Measurements from ENCODE around the gene TMIGD2. TPM values are rescaled to one million over a fixed set of nuclear protein-coding genes. Genes with fewer than 3 reads are reported as not detected.

The TMIGD2 gene
- polyA plus RNA-seq, 2 donors = 0.31 to 0.47 TPM

DNA sequence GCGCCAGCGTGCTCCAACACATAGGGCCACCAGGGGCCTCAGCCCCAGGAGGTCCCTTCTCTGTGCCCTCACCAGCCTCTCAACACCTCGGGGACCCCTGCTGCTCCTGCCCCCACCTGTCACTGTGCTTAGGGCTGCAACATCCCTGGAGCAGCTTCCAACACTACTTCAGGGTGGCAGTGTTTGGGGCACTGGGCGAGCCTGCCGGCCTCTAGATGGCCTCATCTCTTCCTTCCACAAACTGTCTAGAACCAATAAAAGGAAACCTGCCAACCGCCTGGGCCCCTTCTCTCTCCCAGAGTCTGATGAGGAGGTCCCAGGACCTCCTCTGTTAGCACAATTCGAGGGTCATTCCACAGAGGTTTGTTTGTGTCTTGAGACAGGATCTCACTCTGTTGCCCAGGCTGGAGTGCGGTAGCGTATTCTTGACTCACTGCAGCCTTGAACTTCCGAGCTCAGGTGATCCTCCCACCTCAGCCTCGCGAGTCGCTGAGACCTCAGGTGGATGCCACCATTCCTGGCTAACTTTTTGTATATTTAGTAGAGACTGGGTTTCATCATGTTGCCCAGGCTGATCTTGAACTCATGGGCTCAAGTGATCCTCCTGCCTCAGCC lies 33.3 kb downstream of the TMIGD2 start:
- Histone ChIP-seq H3K9me3 (ENCODE audit: control insufficient read depth in 2 of 2, insufficient read depth in 1 of 2, low read depth in 1 of 2, low read length in 1 of 2) (peaks cover 0 to 4% of the 10 kb centered on the region in 2 donors), H3K4me3 (ENCODE audit: low read depth in 1 of 2, low read length in 2 of 2) (no peak overlapping the region), H3K4me1 (ENCODE audit: control insufficient read depth in 2 of 2, insufficient read depth in 2 of 2, low read length in 1 of 2) (no peaks in the 10 kb centered on the region), H3K27me3 (ENCODE audit: control insufficient read depth in 1 of 2, insufficient read depth in 2 of 2, low read length in 2 of 2) (no peaks in the 10 kb centered on the region), H3K27ac (ENCODE audit: low read depth in 2 of 2, low read length in 1 of 2) (no peak overlapping the region), H3K36me3 (ENCODE audit: control insufficient read depth in 2 of 2, insufficient read depth in 2 of 2, low read length in 1 of 2) (peaks cover 8 to 26% of the 10 kb centered on the region in 2 donors)
- 89 to 91% methylated on average over 13 of the region's 13 CpGs for WGBS, 2 donors

DNA sequence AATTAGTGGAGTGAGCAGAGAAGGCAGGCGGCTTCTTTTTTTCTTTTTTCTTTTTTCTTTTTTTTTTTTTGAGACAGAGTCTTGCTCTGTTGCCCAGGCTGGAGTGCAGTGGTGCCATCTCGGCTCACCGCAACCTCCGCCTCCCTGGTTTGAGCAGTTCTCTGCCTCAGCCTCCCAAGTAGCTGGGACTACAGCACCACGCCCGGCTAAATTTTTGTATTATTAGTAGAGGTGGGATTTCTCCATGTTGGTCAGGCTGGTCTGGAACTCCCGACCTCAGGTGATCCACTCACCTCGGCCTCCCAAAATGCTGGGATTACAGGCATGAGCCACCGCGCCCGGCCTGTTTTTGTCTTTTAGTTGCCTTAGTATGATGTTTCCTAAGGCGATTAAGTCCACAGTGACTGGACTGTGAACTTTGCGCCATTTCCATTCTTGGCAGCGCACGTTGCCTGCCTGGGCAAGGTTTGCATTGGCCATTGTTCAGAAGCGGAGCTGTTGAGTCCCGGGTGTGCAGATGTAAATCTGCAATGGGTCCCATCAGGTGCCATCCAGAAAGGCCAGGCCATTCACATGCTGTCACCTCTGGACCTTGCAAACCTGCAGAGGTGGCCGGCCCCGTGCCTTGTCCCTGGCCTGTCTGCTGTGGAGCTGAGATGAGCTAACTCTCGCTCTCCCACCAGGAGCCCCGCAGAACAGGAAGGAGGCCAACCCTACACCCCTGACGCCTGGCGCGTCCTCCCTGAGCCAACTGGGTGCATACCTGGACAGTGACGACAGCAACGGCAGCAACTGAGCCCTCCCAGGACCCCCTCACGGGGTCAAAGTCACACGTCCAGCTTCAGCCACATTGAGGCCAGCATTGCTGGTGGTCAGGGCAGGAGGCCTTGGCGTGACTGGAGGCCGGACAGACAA lies 34.0 kb downstream of the TMIGD2 start:
- H3K36me3 ChIP-seq (ENCODE audit: control insufficient read depth in 2 of 2, insufficient read depth in 2 of 2, low read length in 1 of 2) = peaks cover 8 to 30% of the 10 kb centered on the region in 2 donors
- 83 to 90% methylated on average over 30 of the region's 30 CpGs for WGBS, 2 donors
- H3K27me3 ChIP-seq (ENCODE audit: control insufficient read depth in 1 of 2, insufficient read depth in 2 of 2, low read length in 2 of 2) = no peaks in the 10 kb centered on the region
- no peaks in the 10 kb centered on the region for H3K4me1 ChIP-seq (ENCODE audit: control insufficient read depth in 2 of 2, insufficient read depth in 2 of 2, low read length in 1 of 2)
- no peak overlapping the region for H3K4me3 ChIP-seq (ENCODE audit: low read depth in 1 of 2, low read length in 2 of 2)
- no peak overlapping the region for H3K27ac ChIP-seq (ENCODE audit: low read depth in 2 of 2, low read length in 1 of 2)
- H3K9me3 ChIP-seq (ENCODE audit: control insufficient read depth in 2 of 2, insufficient read depth in 1 of 2, low read depth in 1 of 2, low read length in 1 of 2) = peaks cover 0 to 4% of the 10 kb centered on the region in 2 donors

DNA sequence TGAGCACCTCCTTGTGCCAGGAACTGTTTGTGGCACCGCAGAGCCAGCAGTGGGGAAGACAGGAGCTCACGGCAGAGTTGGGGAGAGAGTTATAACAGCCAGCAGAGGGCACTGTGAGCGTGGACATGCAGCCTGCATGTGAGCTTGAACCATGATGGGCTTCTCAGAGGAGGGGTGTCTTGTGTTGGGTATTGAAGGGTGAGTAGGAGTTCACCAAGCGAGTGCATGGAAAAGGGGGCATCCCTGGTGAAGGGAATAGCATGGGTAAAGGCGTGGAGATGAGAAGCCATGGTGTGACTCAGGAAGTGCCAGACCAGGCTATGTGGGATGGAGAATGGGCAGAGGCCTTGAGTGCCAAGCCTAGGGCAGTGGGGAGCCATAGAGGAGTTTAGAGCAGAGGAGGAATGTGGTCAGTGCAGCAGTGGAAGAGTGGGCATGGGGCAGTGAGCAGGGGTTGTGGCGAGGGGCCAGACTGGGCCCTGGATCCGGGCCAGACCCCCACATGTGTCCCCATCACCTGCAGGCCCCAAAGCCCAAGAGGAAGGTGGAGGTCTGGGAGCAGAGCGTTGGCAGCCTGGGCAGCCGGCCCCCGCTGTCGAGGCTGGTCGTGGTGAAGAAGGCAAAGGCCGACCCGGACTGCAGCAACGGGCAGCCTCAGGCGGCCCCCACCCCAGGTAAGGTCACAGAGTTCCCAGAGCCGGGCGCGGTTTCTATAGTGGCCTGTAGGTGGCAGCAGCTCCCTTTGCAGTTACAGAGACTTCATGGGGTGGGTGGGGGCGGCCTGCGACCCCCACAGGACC lies 34.9 kb downstream of the TMIGD2 start:
- H3K36me3 ChIP-seq (ENCODE audit: control insufficient read depth in 2 of 2, insufficient read depth in 2 of 2, low read length in 1 of 2) = peaks cover 8 to 34% of the 10 kb centered on the region in 2 donors
- WGBS, 2 donors = 42 to 44% methylated on average over 21 of the region's 21 CpGs
- no peak overlapping the region for H3K4me3 ChIP-seq (ENCODE audit: low read depth in 1 of 2, low read length in 2 of 2)

DNA sequence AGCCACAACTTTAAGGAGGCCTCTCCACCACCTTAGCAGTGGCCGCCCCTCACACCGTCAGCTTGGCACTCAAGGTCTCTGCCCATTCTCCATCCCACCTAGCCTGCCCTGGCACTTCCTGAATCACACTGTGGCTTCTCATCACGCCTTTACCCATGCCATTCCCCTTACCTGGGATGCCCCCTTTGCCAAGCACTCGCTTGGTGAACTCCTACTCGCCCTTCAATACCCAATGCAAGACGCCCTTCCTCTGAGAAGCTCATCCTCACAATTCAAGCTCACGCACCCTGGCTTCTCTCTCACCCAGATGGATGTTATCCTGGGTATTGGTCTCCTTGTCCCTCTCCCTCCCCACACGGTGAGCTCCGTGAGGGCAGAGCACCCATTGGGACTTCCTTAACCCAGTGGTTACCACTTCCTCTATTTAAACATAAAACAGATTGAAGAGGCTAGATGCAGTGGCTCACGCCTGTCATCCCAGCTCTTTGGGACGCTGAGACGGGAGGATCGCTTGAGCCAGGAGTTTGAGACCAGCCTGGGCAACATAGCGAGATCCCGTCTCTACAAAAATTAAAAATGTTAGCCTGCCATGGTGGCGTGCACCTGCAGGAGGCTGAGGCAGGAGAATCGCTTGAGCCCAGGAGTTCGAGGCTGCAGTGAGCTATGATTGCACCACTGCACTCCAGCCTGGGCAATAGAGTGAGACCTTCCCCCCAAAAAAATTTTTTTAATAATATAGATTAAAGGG lies 35.8 kb downstream of the TMIGD2 start:
- 91 to 92% methylated on average over 18 of the region's 18 CpGs for WGBS, 2 donors
- H3K36me3 ChIP-seq (ENCODE audit: control insufficient read depth in 2 of 2, insufficient read depth in 2 of 2, low read length in 1 of 2) = peaks cover 5 to 36% of the 10 kb centered on the region in 2 donors
- no peaks in the 10 kb centered on the region for H3K4me1 ChIP-seq (ENCODE audit: control insufficient read depth in 2 of 2, insufficient read depth in 2 of 2, low read length in 1 of 2)
- no peak overlapping the region for H3K27ac ChIP-seq (ENCODE audit: low read depth in 2 of 2, low read length in 1 of 2)
- no peaks in the 10 kb centered on the region for H3K27me3 ChIP-seq (ENCODE audit: control insufficient read depth in 1 of 2, insufficient read depth in 2 of 2, low read length in 2 of 2)
- H3K4me3 ChIP-seq (ENCODE audit: low read depth in 1 of 2, low read length in 2 of 2) = no peak overlapping the region
- peaks cover 0 to 4% of the 10 kb centered on the region in 2 donors for H3K9me3 ChIP-seq (ENCODE audit: control insufficient read depth in 2 of 2, insufficient read depth in 1 of 2, low read depth in 1 of 2, low read length in 1 of 2)

More for the DNA sequence above, 34.9 kb downstream of the TMIGD2 start:
- peaks cover 0 to 4% of the 10 kb centered on the region in 2 donors for H3K9me3 ChIP-seq (ENCODE audit: control insufficient read depth in 2 of 2, insufficient read depth in 1 of 2, low read depth in 1 of 2, low read length in 1 of 2)
- no peaks in the 10 kb centered on the region for H3K27me3 ChIP-seq (ENCODE audit: control insufficient read depth in 1 of 2, insufficient read depth in 2 of 2, low read length in 2 of 2)
- no peak overlapping the region for H3K27ac ChIP-seq (ENCODE audit: low read depth in 2 of 2, low read length in 1 of 2)
- no peaks in the 10 kb centered on the region for H3K4me1 ChIP-seq (ENCODE audit: control insufficient read depth in 2 of 2, insufficient read depth in 2 of 2, low read length in 1 of 2)

DNA sequence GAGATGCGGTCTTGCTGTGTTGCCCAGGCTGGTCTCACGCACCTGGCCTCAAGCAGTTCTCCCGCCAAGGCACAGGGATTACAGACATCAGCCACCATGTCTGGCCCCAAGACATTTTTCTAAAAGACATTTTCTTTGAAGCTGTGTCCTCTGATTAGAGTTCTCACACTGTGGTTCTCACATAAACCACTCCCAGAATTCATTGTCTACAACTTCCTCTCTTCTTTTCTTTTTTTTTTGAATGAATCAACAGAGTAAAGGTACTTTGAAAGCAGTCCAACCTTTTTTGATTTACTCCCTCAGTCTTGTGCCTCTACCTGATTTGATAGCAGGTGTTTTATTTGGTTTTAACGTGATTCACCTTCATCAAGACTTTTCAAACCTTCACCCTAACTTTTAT lies 37.4 kb downstream of the TMIGD2 start:
- H3K4me3 ChIP-seq (ENCODE audit: low read depth in 1 of 2, low read length in 2 of 2) = no peak overlapping the region
- H3K9me3 ChIP-seq (ENCODE audit: control insufficient read depth in 2 of 2, insufficient read depth in 1 of 2, low read depth in 1 of 2, low read length in 1 of 2) = peaks cover 0 to 4% of the 10 kb centered on the region in 2 donors
- no peak overlapping the region for H3K27ac ChIP-seq (ENCODE audit: low read depth in 2 of 2, low read length in 1 of 2)
- no peaks in the 10 kb centered on the region for H3K27me3 ChIP-seq (ENCODE audit: control insufficient read depth in 1 of 2, insufficient read depth in 2 of 2, low read length in 2 of 2)
- WGBS, 2 donors = 51 to 56% methylated on average over 4 of the region's 4 CpGs
- H3K4me1 ChIP-seq (ENCODE audit: control insufficient read depth in 2 of 2, insufficient read depth in 2 of 2, low read length in 1 of 2) = no peaks in the 10 kb centered on the region
- H3K36me3 ChIP-seq (ENCODE audit: control insufficient read depth in 2 of 2, insufficient read depth in 2 of 2, low read length in 1 of 2) = peaks cover 5 to 46% of the 10 kb centered on the region in 2 donors

DNA sequence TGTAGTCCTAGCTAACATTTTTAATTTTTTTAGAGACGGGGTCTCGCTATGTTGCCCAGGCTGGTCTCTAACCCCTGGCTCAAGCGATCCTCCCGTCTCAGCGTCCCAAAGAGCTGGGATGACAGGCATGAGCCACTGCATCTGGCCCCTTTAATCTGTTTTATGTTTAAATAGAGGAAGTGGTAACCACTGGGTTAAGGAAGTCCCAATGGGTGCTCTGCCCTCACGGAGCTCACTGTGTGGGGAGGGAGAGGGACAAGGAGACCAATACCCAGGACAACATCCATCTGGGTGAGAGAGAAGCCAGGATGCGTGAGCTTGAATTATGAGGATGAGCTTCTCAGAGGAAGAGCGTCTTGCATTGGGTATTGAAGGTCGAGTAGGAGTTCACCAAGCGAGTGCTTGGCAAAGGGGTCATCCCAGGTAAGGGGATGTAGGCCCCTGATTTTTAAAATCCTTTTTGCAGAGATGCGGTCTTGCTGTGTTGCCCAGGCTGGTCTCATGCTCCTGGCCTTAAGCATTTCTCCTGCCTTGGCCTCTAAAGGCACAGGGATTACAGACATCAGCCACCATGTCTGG lies 41.5 kb downstream of the TMIGD2 start:
- Histone ChIP-seq H3K27ac (ENCODE audit: low read depth in 2 of 2, low read length in 1 of 2) (no peak overlapping the region), H3K9me3 (ENCODE audit: control insufficient read depth in 2 of 2, insufficient read depth in 1 of 2, low read depth in 1 of 2, low read length in 1 of 2) (peaks cover 0 to 6% of the 10 kb centered on the region in 2 donors), H3K4me3 (ENCODE audit: low read depth in 1 of 2, low read length in 2 of 2) (no peak overlapping the region), H3K36me3 (ENCODE audit: control insufficient read depth in 2 of 2, insufficient read depth in 2 of 2, low read length in 1 of 2) (peaks cover 9 to 49% of the 10 kb centered on the region in 2 donors), H3K4me1 (ENCODE audit: control insufficient read depth in 2 of 2, insufficient read depth in 2 of 2, low read length in 1 of 2) (no peaks in the 10 kb centered on the region), H3K27me3 (ENCODE audit: control insufficient read depth in 1 of 2, insufficient read depth in 2 of 2, low read length in 2 of 2) (no peaks in the 10 kb centered on the region)
- WGBS, 2 donors = 90 to 94% methylated on average over 11 of the region's 11 CpGs

DNA sequence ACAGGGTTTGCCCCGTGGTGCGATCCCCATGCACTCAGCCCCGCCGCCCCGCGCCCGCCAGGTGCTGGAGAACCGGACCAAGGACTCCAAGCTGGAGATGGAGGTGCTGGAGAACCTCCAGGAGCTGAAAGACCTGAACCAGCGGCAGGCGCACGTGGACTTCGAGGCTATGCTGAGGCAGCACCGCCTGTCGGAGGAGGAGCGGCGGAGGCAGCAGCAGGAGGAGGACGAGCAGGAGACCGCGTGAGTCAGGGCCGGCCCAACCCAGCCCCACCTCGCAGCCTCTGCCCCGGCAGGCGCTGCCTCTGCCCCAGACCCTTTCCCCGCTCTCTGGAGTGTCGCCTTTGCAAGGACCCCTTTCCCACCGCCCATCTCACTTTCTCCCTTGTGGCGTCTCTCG lies 44.0 kb downstream of the TMIGD2 start:
- Histone ChIP-seq H3K27me3 (ENCODE audit: control insufficient read depth in 1 of 2, insufficient read depth in 2 of 2, low read length in 2 of 2) (no peaks in the 10 kb centered on the region), H3K27ac (ENCODE audit: low read depth in 2 of 2, low read length in 1 of 2) (no peak overlapping the region), H3K9me3 (ENCODE audit: control insufficient read depth in 2 of 2, insufficient read depth in 1 of 2, low read depth in 1 of 2, low read length in 1 of 2) (peaks cover 0 to 6% of the 10 kb centered on the region in 2 donors), H3K36me3 (ENCODE audit: control insufficient read depth in 2 of 2, insufficient read depth in 2 of 2, low read length in 1 of 2) (peaks cover 17 to 54% of the 10 kb centered on the region in 2 donors), H3K4me3 (ENCODE audit: low read depth in 1 of 2, low read length in 2 of 2) (no peak overlapping the region), H3K4me1 (ENCODE audit: control insufficient read depth in 2 of 2, insufficient read depth in 2 of 2, low read length in 1 of 2) (no peaks in the 10 kb centered on the region)
- WGBS, 2 donors = 94 to 96% methylated on average over 27 to 28 of the region's 28 CpGs

DNA sequence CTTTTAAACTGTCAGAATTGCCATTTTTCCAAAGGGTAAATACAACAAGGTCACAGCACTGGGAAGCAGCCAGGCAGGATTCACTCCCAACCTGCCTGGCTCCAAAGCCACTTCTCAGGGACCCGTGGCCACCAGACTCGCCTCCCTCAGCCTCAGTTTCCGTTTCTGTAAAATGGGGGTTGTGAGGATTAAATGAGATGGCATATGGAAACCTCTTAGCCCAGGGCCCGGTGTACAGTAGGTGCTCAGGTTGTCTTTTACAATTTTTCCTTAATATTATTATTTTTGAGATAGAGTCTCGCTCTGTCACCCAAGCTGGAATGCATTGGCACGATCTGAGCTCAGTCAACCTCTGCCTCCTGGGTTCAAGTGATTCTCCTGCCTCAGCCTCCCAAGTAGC lies 45.2 kb downstream of the TMIGD2 start:
- Histone ChIP-seq H3K36me3 (ENCODE audit: control insufficient read depth in 2 of 2, insufficient read depth in 2 of 2, low read length in 1 of 2) (peaks cover 20 to 52% of the 10 kb centered on the region in 2 donors), H3K4me1 (ENCODE audit: control insufficient read depth in 2 of 2, insufficient read depth in 2 of 2, low read length in 1 of 2) (no peaks in the 10 kb centered on the region), H3K27me3 (ENCODE audit: control insufficient read depth in 1 of 2, insufficient read depth in 2 of 2, low read length in 2 of 2) (no peaks in the 10 kb centered on the region), H3K4me3 (ENCODE audit: low read depth in 1 of 2, low read length in 2 of 2) (no peak overlapping the region), H3K27ac (ENCODE audit: low read depth in 2 of 2, low read length in 1 of 2) (no peak overlapping the region), H3K9me3 (ENCODE audit: control insufficient read depth in 2 of 2, insufficient read depth in 1 of 2, low read depth in 1 of 2, low read length in 1 of 2) (peaks cover 0 to 6% of the 10 kb centered on the region in 2 donors)
- WGBS, 2 donors = 89 to 97% methylated on average over 6 of the region's 6 CpGs
